Thyroid gland (tissue), 4 donors: ENCODE data around the gene ABCB8. TPM values are rescaled to one million over a fixed set of nuclear protein-coding genes. Genes with fewer than 3 reads are reported as not detected.
A peak's percentile ranks its signal among the peaks of the same experiment; 100 is the strongest.

ENCODE experiments used
- DNase-seq, 2 donors: peaks; one replicate each; pipeline ENCODE4 v3.0.0-alpha.2; 2019
- H3K27ac ChIP-seq, 3 donors: fragments of 200-600 bp; sonication (generic); 1 replicate in 2 of 3; 2 replicates in 1 of 3; pipeline ENCODE4 v1.5.1; 2016 to 2019; ENCODE audit warnings: mild to moderate bottlenecking in 1 of 3, moderate library complexity in 1 of 3
- H3K27me3 ChIP-seq: fragments of 200-600 bp; sonication (generic); one replicate; pipeline ENCODE4 v1.5.1; 2019
- H3K36me3 ChIP-seq, 2 donors: fragments of 200-600 bp; sonication (generic); one replicate each; pipeline ENCODE4 v1.5.1; 2016 to 2019
- H3K4me1 ChIP-seq, 2 donors: fragments of 200-600 bp; sonication (generic); one replicate each; pipeline ENCODE4 v1.5.1; 2017 to 2019
- H3K4me3 ChIP-seq, 3 donors: fragments of 200-600 bp; sonication (generic); replicated peaks in 1 of 3; 1 replicate in 2 of 3; 2 replicates in 1 of 3; pipeline ENCODE4 v1.5.1; 2016; ENCODE audit warnings: mild to moderate bottlenecking in 1 of 3
- H3K9me3 ChIP-seq: fragments of 200-600 bp; sonication (generic); one replicate; pipeline ENCODE4 v1.5.1; 2017
- CTCF ChIP-seq, 6 experiments: fragments of 200-600 bp in 3 of 6; fragments of 450-650 bp in 3 of 6; sonication (generic) in 3 of 6; IDR thresholded peaks; one replicate each; pipeline ENCODE4 v1.5.1; 2016 to 2019; ENCODE audit warnings: antibody characterized with exemption in 6 of 6, mild to moderate bottlenecking in 2 of 6, inconsistent platforms in 1 of 6, moderate library complexity in 1 of 6
- POLR2A ChIP-seq, 2 donors: fragments of 450-650 bp; IDR thresholded peaks; one replicate each; pipeline ENCODE4 v1.6.1; 2017; ENCODE audit warnings: antibody characterized with exemption in 2 of 2, mild to moderate bottlenecking in 2 of 2, moderate library complexity in 1 of 2
- WGBS, 2 donors: methylation state at CpG; one replicate each; pipeline ENCODE4 v1.1.5; 2017; 5-methylcytosine and 5-hydroxymethylcytosine counted together
- intact Hi-C: fragments of 100-400 bp; cut with DNase I; formaldehyde crosslinking; loops from one replicate; pipeline ENCODE4 v1.15.1; 2023
- total RNA-seq, 4 donors: library from RNA; depleted of rRNA; stranded (reverse); fragments of >200 nt; gene quantifications; one replicate each; pipeline ENCODE4 v1.2.3, GENCODE V29; 2016

ABCB8 gene
- total RNA-seq, 4 donors from 2014 or later: 39.0 to 74.2 (median 60.9) TPM

GRCh38 chr7:151082141-151083070 is 54.2 kb downstream of the ABCB8 start:
- Histone ChIP-seq H3K4me3 (peak overlapping the region; percentile 73 to 86 (median 77)), H3K4me1 (peaks cover 31 to 46% of the 10 kb centered on the region in 2 donors), H3K27me3 (no peaks in the 10 kb centered on the region), H3K9me3 (no peaks in the 10 kb centered on the region), H3K27ac (peak overlapping the region; percentile 68 to 94 (median 94)), H3K36me3 (no peaks in the 10 kb centered on the region)
- DNase-seq: no peak
- intact Hi-C loops: no loop called here
- WGBS, 2 donors: 56 to 57% methylated on average over 30 to 36 of the region's 42 CpGs
- TF ChIP-seq POLR2A (IDR thresholded peaks at IDR 0.05): no peak
- TF ChIP-seq CTCF (IDR thresholded peaks at IDR 0.05): no peak

- peaks cover 37 to 54% of the 10 kb centered on the region in 2 donors for H3K4me1 ChIP-seq
- peak in 1 of 2 donors; percentile 66 for TF ChIP-seq POLR2A (IDR thresholded peaks at IDR 0.05)
- no peak for TF ChIP-seq CTCF (IDR thresholded peaks at IDR 0.05)
- H3K9me3 ChIP-seq: no peaks in the 10 kb centered on the region
- peak within 1 kb of the TSS; percentile 68 to 94 (median 75) for H3K27ac ChIP-seq
- no peaks in the 10 kb centered on the region for H3K27me3 ChIP-seq
- peak within 1 kb of the TSS; percentile 73 to 86 (median 77) for H3K4me3 ChIP-seq
- peak; percentile 77 to 79 for DNase-seq
- H3K36me3 ChIP-seq: no peaks in the 10 kb centered on the region
- WGBS, 2 donors: 0% methylated on average over 6 to 10 of the region's 69 CpGs
- intact Hi-C loops: no loop called here
Measured at GRCh38 chr7:151083071-151083823, 55.0 kb downstream of the ABCB8 start, which contains the start of gene TMUB1. Gene TMUB1, minus strand, starts transcription at chr7:151083493. Its CDS starts 930 bp downstream, at chr7:151082563.

GRCh38 chr7:151083824-151084160 is 55.5 kb downstream of the ABCB8 start:
- Histone ChIP-seq H3K9me3 (no peaks in the 10 kb centered on the region), H3K27me3 (no peaks in the 10 kb centered on the region), H3K36me3 (no peaks in the 10 kb centered on the region), H3K4me1 (peaks cover 37 to 56% of the 10 kb centered on the region in 2 donors), H3K27ac (peak overlapping the region in 1 of 3 donors; percentile 94), H3K4me3 (peak overlapping the region in 1 of 3 donors; percentile 77)
- 33% methylated on average over 3 of the region's 3 CpGs for WGBS, 2 donors
- intact Hi-C loops: no loop called here
- DNase-seq: no peak
- TF ChIP-seq CTCF (IDR thresholded peaks at IDR 0.05): no peak
- no peak for TF ChIP-seq POLR2A (IDR thresholded peaks at IDR 0.05)

- H3K4me1 ChIP-seq: peaks cover 31 to 57% of the 10 kb centered on the region in 2 donors
- H3K4me3 ChIP-seq: peak overlapping the region in 1 of 3 donors; percentile 21
- DNase-seq: no peak
Measured at GRCh38 chr7:151085329-151085690, 57.1 kb downstream of the ABCB8 start.

More at GRCh38 chr7:151085329-151085690, 57.1 kb downstream of the ABCB8 start:
- TF ChIP-seq POLR2A (IDR thresholded peaks at IDR 0.05) (no peak), CTCF (IDR thresholded peaks at IDR 0.05) (no peak)
- WGBS, 2 donors: 42 to 61% methylated on average over 5 of the region's 5 CpGs
- intact Hi-C loops: no loop called here
- peak overlapping the region in 2 of 3 donors; percentile 71 to 87 for H3K27ac ChIP-seq
- H3K27me3 ChIP-seq: no peaks in the 10 kb centered on the region
- no peaks in the 10 kb centered on the region for H3K9me3 ChIP-seq
- H3K36me3 ChIP-seq: no peaks in the 10 kb centered on the region
